SKM-1 treated with dmso at 0.1 percent for 144 hours (cell line): ENCODE results near the gene MED12L.
"Not testable (repeated sequence)": the region's sequence is repeated elsewhere in the genome, so short reads cannot be mapped to it uniquely, and the experiment has no call there.

Experiments
- DNase-seq: peaks from one replicate; lab custom pipeline; 2025; ENCODE audit not compliant: unreplicated experiment; lab: John Stamatoyannopoulos, UW

Gene MED12L

DNA sequence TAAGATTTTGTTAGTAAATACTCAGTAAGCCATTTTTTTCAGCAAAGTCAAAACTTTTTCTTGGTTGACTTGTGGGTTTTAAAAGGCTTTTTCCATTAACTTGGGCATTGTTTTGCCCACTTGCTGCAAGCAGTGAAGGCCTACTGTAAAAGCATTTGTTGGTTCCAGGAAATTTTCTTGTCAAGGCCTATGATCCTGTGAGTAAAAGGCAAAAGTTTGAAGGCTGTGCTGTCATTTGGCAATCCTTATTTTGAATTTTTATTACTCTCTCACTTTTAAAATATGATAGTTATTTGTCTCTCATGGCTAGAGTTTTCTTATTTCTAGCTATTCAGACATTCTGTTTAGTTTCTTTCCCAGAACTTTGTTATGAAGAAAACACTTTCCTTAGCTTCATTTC, 286.1 kb downstream of the MED12L start:
- no peak for DNase-seq

DNA sequence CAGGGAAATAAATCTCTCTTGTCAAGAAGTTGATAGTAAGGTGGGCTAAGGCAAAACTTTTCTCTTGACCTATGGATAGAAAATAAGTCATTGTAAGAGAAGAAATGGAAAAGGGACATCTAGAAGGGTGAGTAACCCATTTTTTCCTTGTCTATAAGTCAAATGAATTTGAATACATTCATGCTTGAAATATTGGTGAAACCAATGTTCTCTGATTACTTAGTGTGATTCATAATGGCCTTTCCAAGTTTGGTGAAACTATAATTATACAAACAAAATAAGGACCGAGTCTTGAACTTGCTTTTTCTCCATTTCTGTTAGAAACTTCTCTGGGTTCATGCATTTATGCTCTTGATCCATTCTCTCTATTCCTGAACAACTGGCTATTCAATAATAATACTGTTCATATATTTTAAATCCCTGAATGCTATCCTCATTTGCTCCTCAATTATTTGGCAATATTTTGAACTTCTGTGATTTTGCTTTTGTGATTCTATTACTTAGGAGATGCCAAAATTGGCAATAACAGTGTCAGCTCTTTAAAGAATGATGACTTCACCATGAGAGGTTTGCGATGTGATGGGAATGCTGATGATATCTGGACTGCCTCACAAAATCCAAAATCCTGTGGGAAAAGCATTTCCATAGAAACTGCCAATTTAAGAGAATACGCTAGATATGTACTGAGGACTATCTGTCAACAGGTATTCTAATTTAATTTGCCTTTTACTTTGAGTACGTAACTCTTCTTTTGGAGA, 286.8 kb downstream of the MED12L start:
- no peak for DNase-seq

DNA sequence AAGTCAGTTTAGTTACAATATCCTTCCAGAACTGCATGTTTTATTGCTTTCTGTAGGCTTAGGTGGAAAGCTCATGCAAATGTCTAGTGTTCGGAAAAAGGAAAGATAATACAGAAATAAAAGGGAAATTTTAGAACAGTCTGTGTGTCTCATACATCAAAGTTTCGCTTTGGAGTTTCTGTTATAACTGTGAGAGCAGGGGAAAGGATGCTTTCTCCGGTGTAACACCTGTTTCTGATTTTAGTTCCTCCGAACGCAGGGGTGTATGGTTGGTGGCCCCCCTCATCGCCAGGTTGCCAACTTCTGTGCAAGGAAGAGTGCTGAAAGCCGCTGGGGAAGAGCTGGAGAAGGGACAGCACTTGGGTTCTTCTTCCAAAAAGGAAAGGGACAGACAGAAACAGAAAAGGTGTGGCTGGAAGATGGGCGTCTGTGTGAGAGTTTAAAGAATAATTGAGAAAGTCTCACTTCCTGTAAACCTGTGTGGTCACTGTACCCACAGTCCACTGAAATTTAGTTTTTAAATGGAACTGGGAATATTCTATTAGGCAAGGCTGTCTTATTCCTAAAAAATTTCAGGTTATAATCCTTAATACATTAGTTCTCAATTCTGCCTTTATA, 292.4 kb downstream of the MED12L start:
- no peak for DNase-seq

DNA sequence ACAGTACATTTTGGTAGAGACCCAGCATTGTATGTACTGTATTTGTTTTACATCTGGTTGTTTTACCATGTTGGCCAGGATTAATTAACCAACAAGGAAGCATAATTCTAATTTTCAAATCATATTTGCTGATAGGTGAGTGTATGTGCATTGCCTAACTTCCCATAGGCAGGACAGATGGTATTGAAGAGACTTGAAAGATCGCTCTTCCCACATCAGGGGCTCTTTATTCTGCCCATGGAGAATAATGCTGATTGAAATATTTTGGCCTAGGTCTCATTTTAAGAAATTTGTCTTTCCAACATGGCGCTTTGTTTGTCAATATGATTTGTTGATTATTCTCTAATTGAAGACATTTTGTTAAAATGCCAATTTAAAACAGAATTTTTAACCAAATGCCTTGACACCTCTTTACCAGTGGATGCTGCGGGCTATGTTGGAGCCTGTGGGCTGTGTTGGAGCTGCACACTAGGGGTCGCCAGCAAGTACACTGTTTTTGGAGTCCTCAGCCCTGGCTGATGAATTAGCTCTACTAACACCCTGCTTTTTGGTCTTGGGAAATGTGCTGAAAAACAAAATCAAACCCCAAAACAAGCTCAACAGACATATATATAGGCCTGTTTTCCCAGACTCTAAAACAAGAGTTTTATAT, 293.7 kb downstream of the MED12L start:
- DNase-seq = peak; percentile 46

DNA sequence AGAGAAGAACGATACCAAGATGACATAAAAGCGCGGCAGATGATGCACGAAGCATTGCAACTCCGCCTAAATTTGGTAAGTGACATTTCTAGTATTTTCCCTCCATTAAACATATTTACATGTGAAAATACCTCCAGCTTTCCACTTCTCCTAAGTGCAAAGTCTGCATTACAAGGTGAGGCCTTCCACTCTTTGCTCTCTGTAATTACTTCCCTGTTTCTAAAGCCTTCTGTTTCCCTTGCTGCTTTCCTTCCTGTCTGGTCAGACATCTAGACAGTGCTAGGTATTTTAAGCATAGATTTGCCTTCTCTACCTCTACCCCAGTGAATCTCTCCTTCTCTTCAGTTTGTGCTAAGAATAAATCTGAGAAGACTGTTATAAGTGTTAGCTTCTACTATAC, 297.2 kb downstream of the MED12L start:
- DNase-seq = peak; percentile 82

DNA sequence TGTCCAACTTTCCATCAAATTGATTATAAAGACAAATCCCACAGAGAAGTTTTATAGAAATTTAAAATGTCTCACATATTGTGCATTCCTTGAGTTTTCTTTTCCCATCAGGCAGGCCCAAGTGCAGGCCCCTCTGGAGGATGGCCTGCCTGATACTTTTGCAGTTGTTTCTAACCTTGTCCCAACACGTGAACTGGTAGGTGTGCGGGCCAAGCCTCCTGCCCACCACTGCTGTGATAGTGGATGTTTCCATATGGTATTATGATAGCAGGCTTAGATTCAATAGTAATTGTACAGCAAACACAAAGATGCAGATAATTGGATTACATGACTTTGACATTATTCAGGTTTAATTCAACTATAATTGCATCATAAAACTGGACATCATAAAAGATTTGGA, 297.6 kb downstream of the MED12L start:
- DNase-seq = no peak

DNA sequence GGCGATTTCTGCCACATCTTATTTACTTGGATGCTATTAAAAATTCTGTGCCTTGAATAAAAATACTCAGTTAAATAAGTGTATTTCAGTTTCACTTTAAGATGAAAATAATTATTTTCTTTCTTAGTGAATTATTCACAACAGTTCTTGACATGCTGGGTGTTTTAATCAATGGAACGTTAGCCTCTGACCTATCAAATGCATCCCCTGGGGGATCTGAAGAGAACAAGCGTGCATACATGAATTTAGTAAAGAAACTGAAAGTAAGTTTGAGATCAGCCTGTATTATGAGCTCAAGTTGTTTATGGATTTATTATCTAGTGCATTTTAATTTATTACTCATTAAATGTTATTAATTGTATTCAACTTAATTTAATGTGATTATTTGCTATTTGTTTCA, 298.5 kb downstream of the MED12L start:
- DNase-seq = no peak

DNA sequence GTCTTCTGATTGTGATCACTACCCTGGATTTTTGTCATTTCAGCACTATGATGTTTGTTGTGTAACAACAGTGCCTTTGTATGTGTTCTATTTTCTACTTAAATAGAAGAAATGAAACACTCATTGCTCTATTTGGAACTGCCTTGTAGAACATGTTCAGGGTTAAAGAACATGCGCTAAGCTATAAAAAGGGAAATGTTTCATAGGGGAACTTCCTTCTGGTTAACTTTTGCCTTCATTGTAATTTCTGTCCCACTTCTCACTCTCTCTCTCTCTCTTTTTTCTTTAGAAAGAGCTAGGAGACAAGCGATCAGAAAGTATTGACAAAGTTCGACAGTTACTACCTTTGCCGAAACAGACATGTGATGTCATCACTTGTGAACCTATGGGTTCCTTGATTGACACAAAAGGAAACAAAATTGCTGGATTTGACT, 299.3 kb downstream of the MED12L start, which contains the start of gene P2RY12:
TSS of gene P2RY12 (minus strand) at position 13 of the 434 bp plus-strand sequence. CDS start 45,908 bp downstream, outside the sequence.
- DNase-seq = peak; percentile 67

DNA sequence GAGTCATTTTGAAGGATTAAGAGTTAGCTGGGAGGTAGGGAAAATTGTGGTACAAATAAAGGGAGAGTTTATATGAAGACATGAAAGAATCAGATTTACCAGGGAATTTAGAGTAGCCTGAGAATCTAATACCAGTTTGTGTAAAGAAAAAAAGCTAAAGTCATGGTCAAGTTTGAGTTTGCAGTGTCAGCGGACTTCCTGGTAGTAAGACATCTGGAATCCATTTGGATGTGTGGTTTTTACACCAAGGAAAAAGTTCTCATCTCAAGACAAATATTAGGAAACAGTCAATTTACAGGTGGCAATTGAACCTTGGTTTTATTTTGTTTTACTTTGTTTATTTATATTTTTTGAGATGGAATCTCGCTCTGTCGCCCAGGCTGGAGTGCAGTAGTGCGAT, 300.6 kb downstream of the MED12L start:
- no peak for DNase-seq

DNA sequence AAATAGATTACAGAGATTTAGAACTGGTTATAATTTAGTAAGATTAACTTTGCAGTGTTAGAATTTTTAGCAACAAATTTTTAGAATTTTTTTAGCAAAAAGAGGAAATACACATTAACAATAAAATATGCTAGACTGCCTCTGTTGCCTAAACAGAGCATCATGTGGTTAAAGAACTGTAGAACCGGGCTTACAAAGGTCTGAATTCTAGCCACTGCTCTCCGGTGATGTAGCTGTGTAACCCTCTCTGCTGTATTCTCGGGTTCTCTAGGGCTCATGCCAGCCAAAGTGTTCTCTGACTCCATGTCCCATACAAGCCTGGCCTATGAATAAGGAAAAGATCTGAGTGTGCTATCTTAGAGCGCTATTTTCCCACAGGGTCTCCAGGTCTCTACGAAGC, 302.0 kb downstream of the MED12L start:
- no peak for DNase-seq

DNA sequence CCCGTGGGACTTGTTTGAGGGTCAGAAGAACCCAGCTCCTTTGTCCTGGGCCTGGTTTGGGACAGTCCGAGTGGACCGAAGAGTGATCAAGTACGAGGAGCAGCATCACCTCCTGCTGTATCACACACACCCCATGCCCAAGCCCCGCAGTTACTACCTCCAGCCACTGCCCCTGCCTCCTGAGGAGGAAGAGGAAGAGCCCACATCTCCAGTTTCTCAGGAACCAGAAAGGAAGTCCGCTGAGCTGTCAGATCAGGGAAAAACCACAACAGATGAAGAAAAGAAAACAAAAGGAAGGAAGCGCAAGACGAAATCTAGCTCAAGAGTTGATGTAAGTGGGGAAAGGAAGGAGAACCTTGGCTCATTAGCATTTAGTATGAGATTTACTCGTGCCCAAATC, 302.4 kb downstream of the MED12L start:
- DNase-seq = peak; percentile 13

DNA sequence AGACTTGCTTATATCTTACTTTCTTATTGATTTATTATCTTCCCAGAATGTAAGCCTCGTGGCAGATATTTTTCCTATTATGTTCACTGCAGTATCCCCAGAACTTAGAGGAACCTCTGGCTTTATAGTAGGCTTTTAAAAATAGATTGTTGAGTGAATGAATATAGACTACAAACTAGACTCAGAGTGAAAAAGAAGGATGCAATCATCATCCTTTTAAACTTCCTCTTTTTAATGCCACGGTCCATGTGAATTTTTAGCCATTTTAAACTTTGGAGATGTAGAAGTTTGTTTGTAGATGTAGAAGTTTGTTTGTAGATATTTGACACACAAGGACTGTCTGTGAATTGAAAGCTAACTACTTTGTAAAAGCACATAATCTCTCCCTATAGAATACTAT, 306.3 kb downstream of the MED12L start:
- peak; percentile 25 for DNase-seq

DNA sequence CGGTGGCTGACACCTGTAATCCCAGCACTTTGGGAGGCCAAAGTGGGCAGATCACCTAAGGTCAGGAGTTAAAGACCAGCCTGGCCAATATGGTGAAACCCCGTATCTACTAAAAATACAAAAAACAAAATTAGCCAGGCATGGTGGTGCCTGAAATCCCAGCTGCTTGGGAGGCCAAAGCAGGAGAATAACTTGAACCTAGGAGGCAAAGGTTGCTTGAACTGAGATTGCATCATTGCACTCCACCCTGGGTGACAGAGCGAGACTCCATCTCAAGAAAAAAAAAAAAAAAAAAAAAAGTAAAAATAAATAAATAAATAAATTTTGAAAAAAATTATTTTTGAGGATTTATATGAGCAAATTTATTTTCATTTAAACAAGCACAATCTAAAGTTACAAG, 306.7 kb downstream of the MED12L start:
- DNase-seq = not testable (repeated sequence)

DNA sequence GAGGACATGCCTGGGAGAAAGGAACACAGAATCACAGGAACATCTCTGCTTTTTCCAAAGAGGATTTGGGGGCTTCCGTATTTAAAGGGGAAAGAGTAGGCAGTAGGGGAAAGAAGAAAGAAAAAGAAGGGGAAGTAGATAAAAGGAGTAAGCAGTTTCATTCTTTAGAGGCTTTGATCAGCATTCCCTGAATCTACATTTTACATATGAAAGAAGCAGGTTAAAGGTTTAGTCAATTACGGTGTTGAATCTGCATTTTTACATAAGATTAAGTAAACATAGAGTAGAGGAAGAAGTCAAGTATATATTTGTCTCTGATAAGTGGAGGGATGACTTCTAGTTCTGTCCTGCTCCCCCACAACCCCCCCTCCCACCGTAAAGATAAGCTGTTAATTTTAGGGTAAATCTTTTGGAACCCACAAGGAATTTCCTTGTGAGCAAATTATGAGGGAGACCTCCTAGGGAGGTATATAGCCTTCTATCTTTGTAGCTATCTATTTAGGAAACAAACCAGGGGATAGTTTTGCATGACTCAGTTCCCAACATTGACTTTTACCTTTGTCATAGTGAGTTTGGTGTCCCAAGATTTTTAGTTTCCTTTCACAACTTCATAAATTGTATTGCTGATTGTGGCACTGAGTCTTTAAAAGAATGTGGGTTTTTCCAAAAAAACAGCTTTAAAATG, 307.8 kb downstream of the MED12L start:
- no peak for DNase-seq

DNA sequence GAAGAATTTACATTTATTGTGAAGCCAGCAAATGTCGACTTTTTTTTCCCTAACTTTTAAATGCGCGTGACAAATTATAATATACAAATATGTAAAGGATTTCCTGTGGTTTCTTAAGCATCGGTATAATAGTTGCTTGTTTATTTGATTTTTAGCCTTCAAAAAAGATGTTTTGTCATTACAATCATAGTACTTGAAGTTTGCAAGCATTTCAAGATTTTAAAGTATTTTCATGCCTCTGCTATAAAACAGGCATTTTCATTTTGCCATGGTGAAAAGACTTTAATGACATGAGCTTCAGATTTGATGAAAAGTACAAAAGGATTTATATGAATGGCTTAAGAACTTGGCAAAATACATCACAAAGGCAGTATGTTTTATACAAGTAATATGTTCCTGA, 308.5 kb downstream of the MED12L start:
- DNase-seq = no peak

DNA sequence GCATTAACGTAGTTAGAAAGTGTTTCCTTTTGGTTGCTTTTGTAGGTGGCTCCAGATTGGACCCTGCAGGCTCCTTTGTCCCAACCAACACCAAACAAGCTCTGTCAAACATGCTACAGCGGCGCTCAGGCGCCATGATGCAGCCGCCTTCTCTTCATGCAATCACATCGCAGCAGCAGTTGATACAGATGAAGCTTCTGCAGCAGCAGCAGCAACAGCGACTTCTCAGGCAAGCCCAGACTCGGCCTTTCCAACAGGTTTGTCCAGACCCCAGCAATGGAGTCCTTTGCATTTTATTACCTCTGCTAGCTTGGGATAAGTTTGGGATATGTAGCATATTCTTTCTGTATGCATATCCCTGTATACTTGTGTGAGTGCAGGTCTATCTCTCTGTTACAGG, 309.1 kb downstream of the MED12L start:
- no peak for DNase-seq

DNA sequence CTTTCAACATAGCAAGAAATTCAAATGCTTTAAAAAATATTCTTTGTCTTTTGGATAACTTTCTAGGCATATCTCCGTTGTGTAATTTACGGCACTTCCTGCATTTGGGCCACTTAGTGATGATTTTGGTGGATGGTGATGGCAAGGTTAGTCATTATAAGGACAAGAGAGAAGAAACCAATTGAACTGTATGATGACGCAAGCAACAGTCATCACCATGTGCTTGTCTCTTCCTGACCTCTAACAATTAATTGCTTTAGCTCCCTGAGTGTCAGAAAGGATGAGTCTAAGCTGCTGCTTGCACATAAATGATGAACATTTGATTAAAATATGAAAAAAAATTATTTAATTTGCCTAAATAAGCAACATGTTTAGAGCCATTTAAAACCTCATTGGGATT, 310.3 kb downstream of the MED12L start:
- DNase-seq = peak; percentile 22

DNA sequence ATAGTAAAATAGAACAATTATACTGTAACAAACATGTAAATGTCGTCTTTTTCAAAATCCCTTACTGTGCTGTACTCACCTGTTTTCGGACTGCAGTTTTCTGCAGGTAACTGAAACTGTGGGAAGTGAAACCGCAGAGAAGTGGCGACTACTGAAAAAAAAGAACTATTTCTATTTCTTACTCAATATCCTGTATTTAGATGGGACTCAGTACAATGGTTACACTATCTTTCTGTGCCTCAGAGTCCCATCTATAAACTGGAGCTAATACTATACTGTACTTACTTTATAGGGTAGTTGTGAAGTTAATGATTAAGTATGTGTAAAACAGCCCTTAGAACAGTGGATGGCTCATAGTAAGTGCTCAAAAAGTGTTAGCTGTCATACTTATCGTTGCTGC, 313.4 kb downstream of the MED12L start:
- DNase-seq = peak; percentile 23

DNA sequence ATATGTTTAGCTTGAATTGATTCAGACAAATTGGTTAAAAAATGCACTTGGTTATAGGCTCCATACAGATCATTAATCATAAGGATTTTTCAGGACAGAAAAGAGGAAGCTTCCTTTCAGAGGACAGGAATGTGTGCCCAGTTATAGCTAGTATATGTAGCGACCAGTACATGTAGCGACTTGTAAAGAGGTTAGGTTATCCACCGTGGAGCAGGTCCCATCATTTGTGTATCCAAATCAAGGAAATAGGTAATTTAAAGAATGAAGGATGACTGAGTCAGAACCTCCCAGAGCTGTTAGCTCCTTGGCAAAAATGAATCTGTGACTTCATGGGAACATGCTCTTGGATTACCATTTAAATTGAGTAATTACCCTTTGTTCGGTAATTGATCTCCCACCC, 314.9 kb downstream of the MED12L start:
- no peak for DNase-seq

DNA sequence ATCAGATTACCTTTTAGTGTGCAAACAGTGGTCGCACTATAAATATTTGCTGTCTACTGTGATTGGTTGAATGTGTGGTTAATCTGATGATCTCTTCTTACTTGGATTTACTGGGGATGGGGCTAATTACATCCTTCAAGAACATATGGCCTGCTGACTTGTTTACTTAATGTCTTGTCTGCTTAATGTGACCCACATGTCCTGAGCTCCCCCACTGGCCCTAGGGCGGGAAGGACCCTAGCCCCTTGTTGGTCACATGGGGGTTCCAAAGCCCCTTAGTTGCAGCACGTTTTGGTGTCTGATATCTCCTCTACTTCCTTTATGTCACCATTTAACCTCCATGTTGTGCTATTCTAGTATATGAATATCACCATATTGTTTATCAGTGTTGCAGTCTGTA, 316.9 kb downstream of the MED12L start:
- DNase-seq = no peak

DNA sequence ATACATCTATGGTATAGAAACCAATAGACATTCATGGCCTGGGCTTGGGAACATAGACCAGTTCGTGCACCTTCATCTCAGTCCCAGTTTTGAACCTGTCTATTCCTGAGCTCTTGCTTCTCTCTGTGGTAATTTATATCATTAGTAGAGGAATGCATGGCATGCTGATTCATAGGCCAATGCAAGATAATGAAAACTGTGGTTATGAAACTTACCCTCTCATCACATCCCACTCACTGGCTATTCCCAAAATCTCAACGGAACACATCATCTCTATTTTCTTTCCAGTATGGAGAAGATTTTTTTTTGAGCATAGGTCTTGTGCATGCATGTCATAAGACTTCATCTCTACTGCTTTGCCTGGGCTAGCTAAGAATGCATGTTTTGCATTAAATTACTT, 317.8 kb downstream of the MED12L start:
- no peak for DNase-seq

DNA sequence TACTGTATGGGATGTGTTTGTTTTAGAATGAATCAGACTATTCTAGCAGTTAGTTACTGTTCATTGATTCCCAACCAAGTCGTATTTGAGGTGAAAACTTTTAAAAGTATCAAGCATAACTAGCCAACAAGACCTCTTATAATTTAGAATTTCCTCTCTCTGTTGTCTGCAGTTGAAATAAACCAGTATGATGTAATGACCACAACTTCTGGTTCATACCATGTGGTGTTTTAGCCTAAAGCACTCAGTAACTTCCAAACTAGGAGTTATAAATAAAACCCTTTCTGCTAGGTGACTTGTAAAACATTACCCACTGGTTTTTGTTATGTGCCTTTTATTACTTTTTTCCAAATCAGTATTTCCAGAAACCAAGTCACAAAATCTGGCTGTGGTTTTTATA, 318.9 kb downstream of the MED12L start:
- DNase-seq = peak; percentile 28
